Measurements from ENCODE around the gene CFAP126.
"Not testable (repeated sequence)": the region's sequence is repeated elsewhere in the genome, so short reads cannot be mapped to it uniquely, and the experiment has no call there.

CFAP126 gene

DNA sequence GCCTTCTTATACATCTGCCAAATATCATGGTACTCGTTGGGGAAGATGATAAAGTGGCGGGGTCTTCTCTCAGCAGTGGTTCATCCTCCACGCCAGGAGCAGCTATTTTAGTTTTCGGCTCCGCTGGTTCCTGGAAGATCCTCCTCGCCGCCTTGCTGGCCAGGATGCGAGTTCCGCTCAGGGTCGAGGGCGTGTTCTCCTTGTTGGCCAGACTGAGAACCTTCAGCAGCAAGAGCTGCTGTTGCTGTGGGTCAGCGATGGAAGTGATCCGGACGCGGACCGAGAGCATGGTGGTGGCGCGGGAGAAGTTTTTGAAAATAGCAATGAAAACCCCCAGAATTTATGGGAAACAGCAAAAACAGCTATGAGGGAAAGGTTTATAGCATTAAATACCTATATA lies 11.4 kb upstream of the CFAP126 start:
- no peak for DNase-seq

GRCh38 chr1:161378014-161378413 lies 10.3 kb upstream of the CFAP126 start:
- no peak for DNase-seq

- no peak for DNase-seq
These were observed 6.7 kb upstream of the CFAP126 start for GRCh38 chr1:161374373-161374772.

DNA sequence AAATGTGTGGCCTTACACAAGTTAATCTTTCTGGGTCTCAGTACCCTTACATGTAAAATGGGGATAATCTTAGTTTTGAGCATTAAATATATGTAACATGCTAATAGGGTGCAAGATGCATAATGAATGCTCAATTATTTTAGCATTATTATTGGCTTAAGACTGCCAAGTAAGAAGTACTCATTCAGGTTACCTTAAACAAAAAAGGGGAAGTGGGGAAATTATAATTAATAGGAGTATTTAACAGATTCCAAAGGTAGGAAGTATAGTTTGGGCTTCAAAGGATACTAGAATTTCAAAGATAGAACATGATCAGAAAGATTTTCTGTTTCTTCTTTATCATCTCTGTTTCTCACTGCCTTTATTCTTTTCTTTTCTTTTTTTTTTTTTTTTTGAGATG lies 5.8 kb upstream of the CFAP126 start:
- DNase-seq = no peak

DNA sequence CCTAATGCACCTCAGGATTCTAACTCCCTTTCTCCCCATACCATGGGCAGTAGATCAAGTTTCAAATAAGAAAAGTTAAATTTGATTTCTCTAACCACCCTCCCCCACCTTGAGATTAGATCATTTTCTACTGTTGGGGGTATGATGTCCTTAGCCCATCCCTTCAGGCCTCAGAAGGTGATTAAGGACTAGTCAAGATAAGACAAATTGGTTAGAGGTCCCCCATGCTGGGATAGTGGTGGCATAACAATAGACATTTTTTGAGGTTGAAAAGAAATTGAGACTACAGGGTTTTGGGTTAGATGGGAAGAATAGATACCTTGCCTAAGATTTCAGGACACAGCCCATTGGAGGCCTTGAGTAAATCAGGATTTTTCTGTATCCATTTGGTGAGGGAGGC lies 2.5 kb downstream of the CFAP126 start:
- DNase-seq = no peak

DNA sequence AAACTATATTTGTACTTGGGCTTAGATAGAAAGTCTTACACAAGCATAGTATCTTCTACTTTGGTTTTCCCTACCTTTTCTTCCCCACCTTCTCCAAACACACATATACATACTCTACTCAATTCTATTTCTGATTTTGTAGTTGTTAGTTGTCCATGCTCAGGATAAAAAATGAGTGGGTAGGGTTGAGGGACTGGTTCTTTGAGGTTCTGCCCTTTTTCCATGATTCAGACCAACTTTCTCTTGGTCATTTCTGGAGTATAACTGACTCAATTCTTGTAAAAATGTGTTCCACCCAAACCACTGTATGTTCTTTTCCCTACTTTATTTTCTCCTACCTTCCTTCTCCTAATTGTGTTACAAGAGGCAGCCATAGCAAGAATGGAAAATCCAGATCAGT lies 3.3 kb downstream of the CFAP126 start:
- DNase-seq = no peak

DNA sequence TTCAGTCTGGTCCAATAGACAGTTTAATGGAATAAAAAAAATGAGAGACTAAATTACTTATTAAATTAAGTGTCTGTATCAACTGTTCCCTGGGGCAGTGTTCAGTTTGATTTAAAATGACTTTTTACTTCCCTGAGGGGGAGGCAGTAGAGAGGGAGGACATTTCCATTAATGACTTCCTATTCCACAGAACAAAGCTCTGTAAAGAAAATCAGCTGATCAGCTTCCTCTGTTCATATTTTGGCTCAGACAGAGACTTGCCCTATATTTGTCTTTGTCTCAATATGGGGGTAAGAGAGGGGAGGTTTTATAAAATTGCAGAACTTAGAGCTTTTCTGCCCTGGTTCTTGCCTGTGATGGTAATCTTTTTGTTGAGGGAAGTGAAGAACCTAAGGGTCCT lies 8.4 kb downstream of the CFAP126 start:
- no peak for DNase-seq

- DNase-seq = no peak
These were observed 10.6 kb downstream of the CFAP126 start for GRCh38 chr1:161357073-161357472.

GRCh38 chr1:161351482-161351881 lies 16.2 kb downstream of the CFAP126 start:
- DNase-seq = no peak

DNA sequence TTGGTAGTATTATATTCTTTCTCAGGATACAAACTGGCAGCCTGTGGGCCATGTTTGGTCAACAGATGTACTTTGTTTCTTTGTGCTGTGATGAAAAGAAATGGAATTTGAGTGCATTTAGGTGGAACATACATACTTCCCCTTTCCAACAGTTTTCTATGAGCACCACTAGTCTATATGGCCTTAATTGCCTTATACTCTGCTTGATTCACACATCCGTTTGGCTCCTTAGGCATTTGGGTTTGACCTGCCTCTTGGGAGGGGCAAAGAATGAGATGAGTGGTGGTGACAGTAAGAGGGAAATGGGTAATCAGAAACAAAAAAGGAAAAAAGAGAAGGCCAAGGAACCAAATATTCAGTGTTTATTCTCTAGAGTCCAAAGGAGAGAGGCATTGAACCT lies 17.0 kb downstream of the CFAP126 start:
- DNase-seq = no peak

DNA sequence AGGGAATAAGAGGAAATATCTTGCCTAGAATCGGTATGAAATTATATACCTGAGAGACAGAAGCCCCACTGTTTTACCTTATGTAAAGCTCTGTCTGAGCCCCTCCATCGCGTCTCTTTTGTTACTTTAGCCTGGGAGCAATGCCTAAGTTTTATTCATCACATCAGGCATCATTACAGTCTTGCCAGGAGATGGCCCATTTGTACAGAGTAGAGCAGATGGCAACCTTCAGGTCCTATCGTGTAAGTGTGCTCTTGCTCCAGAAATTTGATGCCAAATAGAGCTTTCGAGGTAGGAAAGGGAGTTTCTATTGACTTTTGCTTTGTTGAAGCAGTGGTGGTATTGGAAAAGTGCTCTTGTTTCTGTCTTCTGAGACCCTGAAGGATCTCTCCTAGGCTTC lies 24.9 kb downstream of the CFAP126 start:
- DNase-seq = peak in 1 of 2 experiments; percentile 61

DNA sequence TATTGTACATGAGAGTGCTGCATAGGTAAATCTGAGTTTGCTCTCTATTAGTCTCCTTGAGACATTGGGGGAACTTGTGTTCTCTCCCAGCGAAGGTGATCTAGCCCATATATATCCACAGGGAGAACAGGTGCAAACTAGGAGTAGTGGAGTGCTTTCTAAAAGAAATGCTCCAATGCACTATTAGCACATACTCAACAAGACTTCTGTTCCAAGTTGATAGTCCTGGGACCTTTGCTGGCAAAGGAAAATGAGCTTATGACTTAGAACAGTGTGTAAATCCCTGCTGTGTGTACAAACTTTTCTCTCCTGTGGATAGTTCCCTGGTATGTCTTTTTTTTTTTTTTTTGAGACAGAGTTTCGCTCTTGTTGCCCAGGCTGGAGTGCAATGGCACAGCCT lies 25.5 kb downstream of the CFAP126 start:
- DNase-seq = no peak

DNA sequence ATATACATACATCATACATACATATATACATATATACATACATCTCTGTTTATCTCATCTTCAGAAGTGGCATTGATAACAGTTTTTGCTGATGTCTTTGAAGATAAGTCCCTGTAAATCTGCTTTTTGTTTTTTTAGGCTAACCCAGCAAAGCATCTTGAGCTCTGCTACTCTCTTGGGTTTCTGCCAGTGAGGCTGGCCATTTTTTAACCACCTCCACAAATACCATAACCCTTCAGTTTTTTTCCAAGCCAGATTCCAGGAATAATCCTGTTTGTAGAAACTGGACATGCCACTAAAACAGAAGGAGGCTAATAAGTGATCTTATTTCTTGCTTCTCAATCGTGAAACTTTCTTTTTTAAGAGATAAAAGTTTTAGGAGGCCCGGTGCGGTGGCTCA lies 31.9 kb downstream of the CFAP126 start:
- DNase-seq = no peak

DNA sequence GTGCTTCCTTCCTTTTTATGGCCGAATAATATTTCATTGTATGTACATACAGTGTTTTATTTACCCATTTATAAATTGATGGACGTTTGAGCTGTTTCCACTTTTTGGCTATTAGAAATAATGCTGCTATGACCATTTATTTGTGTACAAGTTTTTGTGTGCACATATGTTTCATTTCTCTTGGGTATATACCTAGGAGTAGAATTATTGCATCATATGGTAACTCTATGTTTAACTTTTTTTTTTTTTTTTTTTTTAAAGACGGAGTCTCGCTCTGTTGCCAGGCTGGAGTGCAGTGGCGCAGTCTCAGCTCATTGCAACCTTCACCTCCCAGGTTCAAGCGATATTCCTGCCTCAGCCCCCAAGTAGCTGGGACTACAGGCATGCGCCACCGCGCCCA lies 34.5 kb downstream of the CFAP126 start:
- DNase-seq = no peak

- DNase-seq = no peak
These were observed 37.3 kb downstream of the CFAP126 start for GRCh38 chr1:161330346-161330745.

GRCh38 chr1:161324020-161324419 lies 43.7 kb downstream of the CFAP126 start:
- DNase-seq = no peak

- DNase-seq = not testable (repeated sequence)
These were observed 51.6 kb downstream of the CFAP126 start for GRCh38 chr1:161315841-161316674.
